ENCODE results near the gene PLA2G4F.
A peak's percentile ranks its signal among the peaks of the same experiment; 100 is the strongest.

Gene PLA2G4F

GRCh38 chr15:42130246-42130986 lies 26.0 kb downstream of the PLA2G4F start:
- DNase-seq = no peak

- no peak for DNase-seq
Measured at GRCh38 chr15:42129364-42129763, 27.1 kb downstream of the PLA2G4F start.

GRCh38 chr15:42128476-42128875 lies 28.0 kb downstream of the PLA2G4F start:
- no peak for DNase-seq

- no peak for DNase-seq
Measured at GRCh38 chr15:42123546-42123945, 32.9 kb downstream of the PLA2G4F start.

- no peak for DNase-seq
Measured at GRCh38 chr15:42121682-42122081, 34.8 kb downstream of the PLA2G4F start.

- no peak for DNase-seq
Measured at GRCh38 chr15:42121021-42121420, 35.4 kb downstream of the PLA2G4F start.

GRCh38 chr15:42120285-42120684 lies 36.2 kb downstream of the PLA2G4F start:
- no peak for DNase-seq

GRCh38 chr15:42119446-42119760 lies 37.0 kb downstream of the PLA2G4F start:
- DNase-seq = no peak

GRCh38 chr15:42118650-42119445 lies 37.6 kb downstream of the PLA2G4F start:
- DNase-seq = peak; percentile 88

- DNase-seq = no peak
Measured at GRCh38 chr15:42111924-42112323, 44.5 kb downstream of the PLA2G4F start.

GRCh38 chr15:42110367-42110766 lies 46.1 kb downstream of the PLA2G4F start:
- peak; percentile 59 for DNase-seq

- DNase-seq = no peak
Measured at GRCh38 chr15:42108806-42109205, 47.6 kb downstream of the PLA2G4F start.

GRCh38 chr15:42108189-42108588 lies 48.2 kb downstream of the PLA2G4F start:
- no peak for DNase-seq

GRCh38 chr15:42107473-42107872 lies 49.0 kb downstream of the PLA2G4F start:
- peak; percentile 69 for DNase-seq

GRCh38 chr15:42106288-42106687 lies 50.1 kb downstream of the PLA2G4F start:
- DNase-seq = no peak

GRCh38 chr15:42104095-42104891 lies 52.1 kb downstream of the PLA2G4F start:
- DNase-seq = no peak

GRCh38 chr15:42102646-42103235 lies 53.7 kb downstream of the PLA2G4F start:
- no peak for DNase-seq

GRCh38 chr15:42101861-42102260 lies 54.6 kb downstream of the PLA2G4F start:
- no peak for DNase-seq

GRCh38 chr15:42100021-42100800 lies 56.2 kb downstream of the PLA2G4F start:
- DNase-seq = no peak

- DNase-seq = no peak
Measured at GRCh38 chr15:42097018-42097417, 59.4 kb downstream of the PLA2G4F start.

- peak; percentile 85 for DNase-seq
Measured at GRCh38 chr15:42094512-42094963, 61.9 kb downstream of the PLA2G4F start, which contains the start of gene PLA2G4D. PLA2G4D (minus strand) TSS chr15:42094562; CDS start chr15:42094459, 103 bp downstream.

GRCh38 chr15:42093966-42094365 lies 62.5 kb downstream of the PLA2G4F start:
- DNase-seq = no peak

Measured in NCI-H510A treated with DMSO at 0.1 percent for 48 hours (cell line).